GM18520 (cell line): ENCODE results near the gene ARL4A.
"Not testable (repeated sequence)": the region's sequence is repeated elsewhere in the genome, so short reads cannot be mapped to it uniquely, and the experiment has no call there.

Source experiments
- ATAC-seq: cut with Tn5 transposase; IDR thresholded peaks from one replicate; pipeline ENCODE4 v1.9.1; 2021; ENCODE audit not compliant: unreplicated experiment

The ARL4A gene, protein sequence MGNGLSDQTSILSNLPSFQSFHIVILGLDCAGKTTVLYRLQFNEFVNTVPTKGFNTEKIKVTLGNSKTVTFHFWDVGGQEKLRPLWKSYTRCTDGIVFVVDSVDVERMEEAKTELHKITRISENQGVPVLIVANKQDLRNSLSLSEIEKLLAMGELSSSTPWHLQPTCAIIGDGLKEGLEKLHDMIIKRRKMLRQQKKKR

DNA sequence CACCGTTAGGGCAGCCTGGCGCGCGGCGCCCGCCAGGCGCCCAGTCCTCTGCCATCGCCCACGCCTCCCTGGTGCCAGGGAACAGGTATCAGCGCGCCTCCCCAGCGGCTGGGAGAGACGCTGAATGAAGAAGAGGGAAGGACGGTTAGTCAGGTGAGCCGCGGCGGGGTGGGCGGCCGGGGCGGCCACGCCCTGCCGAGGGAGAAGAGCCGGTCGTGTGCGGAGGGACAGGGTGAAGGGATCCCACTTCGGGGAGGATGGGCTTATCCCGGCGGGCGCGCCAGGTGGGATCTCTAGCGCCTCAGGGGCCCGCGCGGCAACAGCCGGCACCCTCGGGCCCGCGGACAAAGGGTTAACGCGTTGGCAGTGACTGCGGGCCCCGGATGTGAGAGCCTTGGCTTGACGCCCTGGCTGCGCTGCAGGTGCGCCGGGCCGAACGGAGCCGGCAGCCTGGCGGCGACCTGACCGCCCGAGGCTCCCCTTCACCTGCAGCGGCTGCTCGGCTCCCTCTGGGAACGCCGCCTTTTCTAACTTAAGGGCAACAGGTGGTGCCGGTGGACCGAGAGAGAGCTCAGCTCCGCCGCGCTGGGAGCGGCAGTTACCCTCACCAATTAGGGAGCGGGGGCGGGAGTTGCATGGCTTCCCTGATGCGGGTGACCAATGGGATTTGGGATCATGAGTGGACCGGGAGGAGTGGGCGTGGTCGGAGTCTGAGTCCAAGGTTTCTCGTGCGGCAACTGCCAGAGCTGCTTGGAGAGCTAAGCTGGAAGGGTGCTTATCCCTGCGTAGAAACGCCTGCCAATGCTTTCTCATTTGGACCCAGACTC lies at the start of gene ARL4A:
Gene ARL4A, plus strand, starts transcription at position 743 of the 827 bp plus-strand sequence. CDS start 622 bp downstream, outside the sequence.
- peak; percentile 61 for ATAC-seq

DNA sequence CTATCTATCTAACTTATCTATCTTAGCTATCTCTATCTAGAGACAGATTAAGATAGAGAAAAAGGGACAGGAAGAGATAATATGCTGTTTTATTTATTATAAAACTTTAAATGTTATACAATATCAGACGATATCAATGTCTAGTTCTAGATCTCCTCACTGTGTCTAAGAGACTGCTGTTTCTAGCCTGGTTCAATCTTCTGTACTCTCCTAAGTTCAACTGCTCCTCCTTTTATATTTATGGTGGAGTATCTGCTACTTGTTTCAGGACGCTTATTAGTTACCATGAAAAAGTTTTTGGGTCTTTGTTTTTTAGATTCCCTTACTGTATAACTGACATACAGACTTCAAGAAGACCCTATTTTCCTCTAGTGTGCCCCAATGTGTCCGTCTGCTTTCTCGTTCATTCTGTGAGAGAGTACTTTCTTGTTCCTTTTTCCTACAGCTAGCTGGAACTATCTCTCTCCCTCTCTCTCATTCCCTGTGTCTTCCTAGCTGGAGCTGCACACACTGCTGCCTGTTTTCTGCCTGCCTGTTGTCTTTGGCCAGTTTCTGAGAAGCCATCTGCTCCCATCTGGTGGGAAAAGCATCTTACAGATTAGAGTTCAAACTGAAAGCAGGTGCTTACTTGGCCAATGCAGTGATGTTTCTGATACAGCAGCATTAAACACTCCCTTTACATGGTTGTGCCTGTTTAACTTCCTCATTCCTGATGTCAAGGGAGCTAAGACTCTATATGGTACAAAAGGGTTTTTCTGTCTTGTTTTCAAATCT lies 49.4 kb upstream of the ARL4A start:
- ATAC-seq: no peak

DNA sequence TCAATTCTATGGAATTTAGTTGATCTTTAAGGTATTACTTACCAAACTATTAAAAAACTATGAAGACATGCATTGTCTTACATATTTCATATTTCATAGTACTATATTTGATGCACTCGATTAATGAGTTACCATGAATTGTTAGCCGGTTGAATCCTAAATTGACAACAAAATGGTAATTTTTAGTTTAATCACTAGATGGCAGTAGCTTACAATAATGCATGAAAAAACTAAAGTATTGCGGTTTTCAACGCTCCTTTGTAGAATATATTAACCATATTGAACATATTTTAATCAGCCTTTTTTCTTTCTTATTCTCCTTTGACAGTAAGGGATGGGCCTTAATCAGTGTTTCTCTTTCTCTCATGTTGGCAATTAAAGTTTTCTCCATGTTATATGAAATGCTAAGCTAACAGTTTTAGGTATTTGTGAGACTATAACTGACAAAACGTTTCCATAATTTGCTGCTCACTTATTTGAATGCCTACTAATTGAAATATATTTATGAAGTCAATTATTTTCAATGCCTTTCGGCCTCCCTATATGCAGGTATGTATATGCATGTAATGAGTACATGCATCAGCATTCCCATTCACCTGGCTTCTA lies 48.5 kb upstream of the ARL4A start:
- ATAC-seq: no peak

DNA sequence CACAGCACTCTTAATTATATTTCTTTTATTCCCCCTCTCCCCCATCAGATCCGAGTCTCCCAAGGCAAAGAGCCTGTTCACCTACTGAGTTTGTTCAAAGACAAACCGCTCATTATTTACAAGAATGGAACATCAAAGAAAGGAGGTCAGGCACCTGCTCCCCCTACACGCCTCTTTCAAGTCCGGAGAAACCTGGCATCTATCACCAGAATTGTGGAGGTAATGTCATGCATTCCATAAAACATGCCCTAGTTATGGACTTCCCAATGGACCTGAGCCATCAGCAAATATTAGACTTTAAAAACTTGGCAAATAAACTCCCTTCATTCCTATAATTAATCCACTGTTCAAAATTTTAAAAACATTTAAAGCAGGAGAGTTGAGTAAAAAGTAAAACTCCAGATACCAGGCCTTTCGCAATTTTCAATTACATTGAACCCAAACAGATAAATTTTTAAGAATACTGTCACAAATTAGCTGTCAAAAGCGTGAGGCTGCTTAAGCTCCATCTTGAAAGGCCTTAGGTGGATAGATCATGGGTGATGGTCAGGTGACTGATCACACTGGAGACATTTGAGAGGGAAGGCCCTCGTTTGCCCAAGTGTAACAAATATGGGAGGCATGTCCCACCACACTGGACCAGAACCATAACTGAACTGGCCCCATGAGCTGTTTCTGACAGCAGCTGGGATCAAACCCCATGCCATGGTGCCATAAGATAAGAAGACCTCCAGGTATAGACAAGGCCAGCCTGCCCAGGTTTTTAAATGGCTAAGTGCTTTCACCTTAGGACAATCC lies 46.9 kb upstream of the ARL4A start:
- no peak for ATAC-seq

DNA sequence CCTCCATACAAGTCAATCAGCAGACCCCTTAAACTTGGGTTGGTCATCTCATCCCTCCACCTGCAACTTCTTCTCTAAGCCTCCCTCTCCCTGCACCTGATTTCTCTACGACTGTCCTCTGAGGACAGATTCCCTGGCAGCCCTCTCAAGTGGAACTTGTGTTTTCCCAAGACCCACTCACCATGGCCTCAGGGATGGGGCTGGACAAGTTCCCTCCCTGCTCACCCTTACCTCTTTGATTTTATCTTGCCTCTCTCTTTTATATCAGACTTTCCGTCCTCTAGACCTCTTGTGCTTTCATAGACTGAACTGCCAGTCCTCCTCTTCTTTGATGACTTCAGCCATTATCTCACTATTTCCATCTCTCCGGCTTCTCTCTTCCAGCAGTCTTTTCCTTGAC lies 46.2 kb upstream of the ARL4A start:
- ATAC-seq: no peak

DNA sequence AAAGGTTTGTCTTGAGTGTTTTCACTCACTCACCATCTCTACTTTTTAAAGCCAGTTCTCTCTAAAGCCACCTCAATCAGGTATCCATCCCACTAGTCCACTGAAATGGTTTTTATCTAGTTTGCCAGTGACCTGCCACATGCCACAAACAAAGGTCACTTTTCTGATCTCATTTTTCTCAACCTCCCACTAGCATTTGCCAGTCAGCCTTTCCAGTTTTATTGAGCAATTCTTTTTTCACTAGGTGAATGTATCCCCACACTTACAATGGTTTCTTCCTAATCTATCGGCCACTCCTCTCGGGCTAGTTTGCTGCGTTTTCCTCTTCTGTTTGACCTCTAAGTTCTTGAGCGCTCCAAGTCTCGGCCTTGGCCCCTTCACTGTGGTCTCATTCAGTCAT lies 44.9 kb upstream of the ARL4A start:
- no peak for ATAC-seq

DNA sequence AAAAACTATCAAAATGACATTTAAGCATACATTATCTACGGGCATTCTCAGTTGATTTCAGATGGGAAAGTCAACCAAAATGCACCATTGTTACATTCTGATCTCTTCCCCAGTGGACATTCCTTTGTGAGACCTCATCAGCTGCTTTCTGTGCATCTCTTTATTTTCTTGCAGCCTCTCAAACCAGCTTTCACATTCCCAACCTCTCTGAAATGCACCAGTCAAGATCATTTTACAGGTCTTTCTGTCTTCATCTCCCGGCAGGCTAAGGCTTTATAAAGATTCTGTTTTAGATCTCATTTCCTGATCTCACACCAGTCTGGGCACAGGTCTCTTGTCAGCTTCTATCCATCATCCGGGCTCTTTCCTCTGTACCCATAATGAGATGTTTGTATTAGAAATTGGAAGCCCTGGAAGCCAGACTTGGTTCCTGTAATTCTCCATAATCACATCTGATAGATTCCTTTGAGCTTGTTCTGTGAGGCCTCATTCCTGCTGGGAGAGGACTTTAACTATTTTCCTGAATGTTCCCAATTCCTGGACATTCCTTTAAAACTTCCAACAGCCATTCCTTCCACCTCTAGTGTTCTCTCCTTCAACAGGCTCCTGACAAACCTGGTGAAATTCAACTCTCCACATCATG lies 44.3 kb upstream of the ARL4A start:
- ATAC-seq: no peak

DNA sequence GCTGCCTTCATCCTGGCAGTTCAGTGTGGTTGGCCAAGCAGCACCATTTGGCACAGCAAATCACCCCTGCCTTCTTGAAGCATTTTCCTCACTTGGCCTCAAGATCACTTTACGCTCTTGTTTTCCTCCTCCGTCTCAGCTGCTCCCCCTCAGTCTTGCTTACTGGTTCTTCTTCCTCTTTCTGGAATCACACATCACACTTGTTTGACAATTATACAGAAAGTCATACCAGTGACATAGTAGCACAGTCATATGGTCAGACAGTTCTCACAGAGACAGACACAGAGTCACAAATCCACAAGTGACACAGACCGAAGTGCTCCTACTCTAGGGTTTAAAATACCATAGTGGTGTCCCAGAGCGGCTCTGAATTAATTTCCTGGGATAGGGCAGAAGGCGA lies 43.8 kb upstream of the ARL4A start:
- peak; percentile 84 for ATAC-seq

DNA sequence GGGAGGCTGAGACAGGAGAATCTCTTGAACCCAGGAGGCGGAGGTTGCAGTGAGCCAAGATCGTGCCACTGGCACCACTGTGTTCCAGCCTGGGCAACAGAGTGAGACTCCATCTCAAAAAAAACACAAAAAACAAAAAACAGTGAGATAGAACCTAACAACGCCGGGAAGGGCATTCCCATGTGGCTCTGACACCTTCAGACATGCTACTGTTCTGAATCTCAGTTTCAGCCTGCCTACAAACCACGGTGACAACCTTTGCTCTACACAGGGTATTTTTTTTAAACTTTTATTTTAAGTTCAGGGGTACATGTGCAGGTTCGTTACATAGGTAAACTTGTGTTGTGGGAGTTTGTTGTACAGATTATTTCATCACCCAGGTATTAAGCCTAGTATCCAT lies 42.2 kb upstream of the ARL4A start:
- peak; percentile 47 for ATAC-seq

DNA sequence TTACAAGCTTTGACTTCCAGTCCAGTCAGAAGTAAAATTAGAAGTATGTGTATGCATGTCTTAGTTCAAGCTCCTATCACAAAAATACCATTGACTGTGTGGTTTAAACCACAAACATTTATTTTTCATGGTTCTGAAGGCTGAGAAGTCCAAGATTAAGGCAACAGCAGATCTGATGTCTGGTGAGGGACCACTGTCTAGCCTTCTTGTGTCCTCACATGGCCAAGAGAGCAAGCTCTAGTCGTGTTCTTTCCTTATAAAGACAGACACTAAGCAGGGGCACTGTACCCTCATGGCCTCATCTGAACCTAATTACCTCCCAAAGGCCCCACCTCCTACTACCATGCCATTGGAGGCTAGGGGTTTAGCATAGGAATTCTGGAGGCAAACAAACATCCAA lies 41.3 kb upstream of the ARL4A start:
- no peak for ATAC-seq

DNA sequence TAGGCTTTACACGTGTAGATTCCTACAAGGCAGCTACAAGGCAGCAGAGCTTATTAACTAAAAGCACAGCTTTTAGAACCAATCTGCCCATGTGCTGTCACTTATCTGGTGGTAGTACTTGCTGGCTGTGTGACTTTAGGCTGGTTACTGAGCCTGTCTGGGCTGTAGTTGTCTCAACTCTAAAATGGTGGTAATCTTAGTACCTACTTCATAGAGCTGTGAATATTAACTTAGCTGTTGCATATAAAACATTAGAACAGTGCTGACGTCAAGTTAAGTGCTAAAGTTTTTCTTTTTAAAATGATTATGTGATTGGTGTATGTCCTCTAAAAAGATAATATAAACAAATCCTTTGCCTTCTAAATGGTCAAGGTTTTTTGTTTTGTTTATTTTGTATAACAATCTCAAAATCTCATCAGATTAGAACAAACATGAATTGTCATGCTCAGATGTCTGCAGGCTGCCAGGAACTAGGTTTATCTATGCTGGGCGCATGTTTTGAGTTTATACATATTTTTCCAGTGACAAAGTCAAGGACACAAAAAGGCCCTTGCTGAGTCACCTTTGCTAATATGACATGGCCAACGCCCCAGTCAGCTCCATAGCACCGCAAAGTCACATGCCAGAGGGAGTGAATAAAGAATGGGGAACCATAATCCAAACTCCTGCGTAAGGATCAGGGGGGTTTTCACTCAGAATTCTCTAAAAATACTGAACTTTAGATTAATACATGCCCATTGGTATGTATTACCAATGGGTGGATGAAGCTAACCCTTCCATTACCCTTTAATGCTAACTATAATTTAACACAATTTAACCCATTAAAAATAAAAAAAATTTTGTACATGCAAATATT lies 39.8 kb upstream of the ARL4A start:
- ATAC-seq: no peak

DNA sequence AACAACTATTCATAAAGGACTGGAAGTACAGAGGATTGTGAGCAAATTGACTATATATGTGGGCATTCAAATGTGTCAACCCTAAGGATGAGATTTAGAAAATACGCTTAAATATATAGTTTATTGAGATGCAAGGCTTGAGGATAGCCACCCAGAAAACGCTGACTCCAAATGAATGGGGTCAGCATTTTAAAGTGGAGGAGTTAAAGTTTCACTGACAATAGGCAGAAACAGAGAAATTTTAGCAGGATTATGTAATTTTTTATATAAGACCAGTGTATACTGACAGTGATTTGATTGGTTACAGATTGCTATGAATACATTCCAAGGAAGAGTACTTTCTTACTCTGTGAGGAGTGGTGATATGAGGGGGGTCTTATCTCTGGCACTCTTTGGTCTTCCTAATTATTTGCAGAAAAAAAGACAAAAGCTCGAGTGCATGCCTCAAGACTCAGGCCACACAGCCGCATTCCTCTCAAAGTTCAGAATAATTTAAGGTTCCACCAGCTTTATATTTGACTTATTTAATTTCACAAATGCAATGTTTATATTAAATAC lies 38.6 kb upstream of the ARL4A start:
- ATAC-seq: no peak

DNA sequence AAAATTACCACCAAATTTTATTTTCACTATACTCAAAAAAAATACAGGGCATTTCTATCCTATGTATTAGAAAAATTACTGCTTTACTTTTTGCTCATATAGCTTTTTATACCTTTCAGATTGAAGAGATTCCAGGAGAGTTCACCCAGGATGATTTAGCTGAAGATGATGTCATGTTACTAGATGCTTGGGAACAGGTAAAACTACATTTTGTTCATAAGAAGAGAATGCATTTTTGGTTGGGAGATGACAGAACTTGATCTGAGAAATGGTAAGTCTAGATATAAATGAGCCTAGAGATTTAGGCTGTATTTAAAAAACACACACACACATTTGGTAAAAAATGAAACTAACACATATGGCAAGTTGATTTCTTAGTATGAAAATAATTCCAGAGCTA lies 38.1 kb upstream of the ARL4A start:
- no peak for ATAC-seq

DNA sequence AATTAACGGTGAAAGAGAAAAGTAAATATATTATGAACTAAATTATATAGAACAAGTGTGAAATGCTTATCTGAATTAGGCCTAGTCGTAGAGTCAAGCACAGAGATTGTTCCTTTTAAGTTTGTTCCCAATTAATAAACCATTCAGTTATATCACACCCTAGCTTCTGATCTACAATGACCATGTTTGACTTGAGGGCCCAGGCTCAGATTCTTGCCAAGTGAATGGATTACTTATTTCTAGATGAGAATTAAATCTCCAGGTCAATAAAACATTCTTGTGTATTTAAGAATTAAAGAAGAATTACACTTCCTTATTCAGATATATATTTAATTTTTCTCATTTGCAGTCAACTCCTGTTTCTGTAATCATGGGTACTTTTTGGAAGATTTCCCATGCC lies 37.4 kb upstream of the ARL4A start:
- ATAC-seq: no peak

DNA sequence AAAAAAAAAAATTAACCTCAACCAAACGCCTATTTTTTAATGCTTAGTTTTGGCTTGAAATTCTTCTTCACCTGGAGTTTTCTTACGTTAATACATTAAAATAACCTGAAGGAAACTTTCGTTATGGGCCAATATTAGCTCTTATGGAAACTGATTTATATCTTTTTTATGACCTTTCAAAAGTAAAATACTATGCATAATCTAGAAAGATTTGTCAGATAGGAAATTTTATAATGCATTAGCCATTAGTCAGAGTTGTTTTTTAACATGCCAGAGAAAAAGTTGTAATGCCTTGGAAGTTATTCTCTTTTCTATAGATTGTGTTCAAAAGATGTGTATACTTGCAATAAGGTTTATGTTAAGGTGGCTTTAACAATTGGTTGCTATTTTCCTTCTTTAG lies 34.3 kb upstream of the ARL4A start:
- ATAC-seq: no peak

DNA sequence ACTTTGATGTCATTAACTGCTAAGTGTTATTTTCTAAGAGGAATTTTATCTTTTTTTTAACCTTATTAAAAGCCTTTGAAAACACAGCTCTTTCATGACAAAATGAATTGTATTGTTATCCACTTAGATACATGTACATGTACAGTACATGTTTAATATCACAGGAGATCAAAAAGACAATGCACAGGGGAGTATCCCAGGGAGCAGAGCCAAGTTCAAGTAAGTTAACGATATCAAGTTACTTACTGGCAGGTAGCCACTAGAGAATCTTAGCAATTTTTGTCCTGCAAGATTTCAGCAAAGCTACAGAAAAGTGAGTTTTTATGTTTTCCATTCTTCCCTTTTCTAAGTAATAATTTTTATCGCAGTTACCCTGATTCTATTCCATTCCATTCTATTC lies 33.9 kb upstream of the ARL4A start:
- no peak for ATAC-seq

DNA sequence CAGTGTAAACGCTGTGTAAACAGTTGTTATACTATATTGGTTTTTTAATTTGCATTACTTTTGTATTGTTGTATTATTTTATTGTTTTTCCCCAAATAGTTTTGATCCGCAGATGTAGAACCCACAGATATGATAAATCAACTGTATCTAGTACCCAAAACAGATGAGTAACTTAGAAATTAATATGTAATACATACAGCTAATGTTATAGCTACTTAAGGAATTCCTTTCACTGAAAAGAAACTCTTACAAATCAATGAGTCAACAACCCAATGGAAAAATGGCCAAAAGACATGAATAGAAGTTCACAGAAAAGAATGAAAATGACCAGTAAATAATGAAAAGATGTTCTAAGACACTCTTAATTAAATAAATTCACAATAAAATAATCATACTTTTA lies 32.3 kb upstream of the ARL4A start:
- no peak for ATAC-seq

DNA sequence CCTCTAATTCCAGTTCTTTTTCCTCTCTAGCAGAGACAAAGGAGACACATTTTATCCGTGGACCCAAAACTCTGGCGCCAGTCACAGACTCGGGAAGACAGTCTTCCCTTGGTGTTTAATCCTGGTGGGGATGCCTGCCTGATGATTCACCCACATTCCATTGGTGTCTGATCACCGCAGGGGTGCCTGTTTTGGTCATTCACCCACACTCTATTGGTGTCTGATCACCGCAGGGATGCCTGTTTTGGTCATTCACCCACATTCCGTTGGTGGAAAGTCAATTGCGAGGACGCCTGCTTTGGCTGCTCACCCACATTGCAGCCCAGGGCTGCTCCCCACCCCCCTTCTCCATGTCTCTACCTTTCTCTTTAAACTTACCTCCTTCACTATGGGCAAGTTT lies 27.0 kb upstream of the ARL4A start:
- ATAC-seq: not testable (repeated sequence)

DNA sequence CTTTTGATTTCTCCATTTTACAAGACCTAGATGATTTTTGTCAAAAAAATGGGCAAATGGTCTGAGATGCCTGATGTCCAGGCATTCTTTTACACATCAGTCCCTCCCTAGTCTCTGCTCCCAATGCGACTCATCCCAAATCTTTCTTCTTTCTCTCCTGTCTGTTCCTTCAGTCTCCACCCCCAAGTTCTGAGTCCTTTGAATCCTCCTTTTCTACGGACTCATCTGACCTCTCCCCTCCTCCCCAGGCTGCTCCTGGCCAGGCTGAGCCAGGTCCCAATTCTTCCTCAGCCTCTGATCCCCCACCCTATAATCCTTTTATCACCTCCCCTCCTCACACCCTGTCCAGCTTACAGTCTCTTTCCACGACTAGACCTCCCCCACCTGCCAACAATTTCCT lies 26.4 kb upstream of the ARL4A start:
- ATAC-seq: not testable (repeated sequence)
